Smooth muscle cell (in vitro differentiated cells): Measurements from ENCODE around the gene TBXA2R. TPM values are rescaled to one million over a fixed set of nuclear protein-coding genes. Genes with fewer than 3 reads are reported as not detected.

Source experiments
- DNase-seq: peaks from one replicate; lab custom pipeline; 2025; ENCODE audit not compliant: unreplicated experiment; lab: John Stamatoyannopoulos, UW
- H2AFZ ChIP-seq: fragments of 200-600 bp; sonication (generic); 2 replicates; pipeline ENCODE4 v1.6.0; 2016; ENCODE audit warnings: antibody characterized with exemption, low read depth, mild to moderate bottlenecking
- H3F3A ChIP-seq: fragments of 200-600 bp; sonication (generic); 2 replicates; pipeline ENCODE4 v1.6.0; 2017; ENCODE audit warnings: antibody characterized with exemption, low read depth
- H3K27ac ChIP-seq: fragments of 200-600 bp; sonication (generic); 2 replicates; pipeline ENCODE4 v1.5.1; 2016; ENCODE audit warnings: low read depth, mild to moderate bottlenecking
- H3K27me3 ChIP-seq: fragments of 200-600 bp; sonication (generic); 2 replicates; pipeline ENCODE4 v1.6.1; 2016; ENCODE audit warnings: low read depth, mild to moderate bottlenecking
- H3K36me3 ChIP-seq: fragments of 200-600 bp; sonication (generic); 2 replicates; pipeline ENCODE4 v1.5.1; 2016; ENCODE audit warnings: low read depth
- H3K4me1 ChIP-seq: fragments of 200-600 bp; sonication (generic); 2 replicates; pipeline ENCODE4 v1.5.1; 2016; ENCODE audit warnings: low read depth
- H3K4me2 ChIP-seq: fragments of 200-600 bp; sonication (generic); 2 replicates; pipeline ENCODE4 v1.6.0; 2016; ENCODE audit warnings: mild to moderate bottlenecking
- H3K4me3 ChIP-seq: fragments of 200-600 bp; sonication (generic); 2 replicates; pipeline ENCODE4 v1.5.1; 2016; ENCODE audit warnings: mild to moderate bottlenecking
- H3K79me2 ChIP-seq: fragments of 200-600 bp; sonication (generic); 2 replicates; pipeline ENCODE4 v1.6.0; 2016; ENCODE audit warnings: low read depth, mild to moderate bottlenecking
- H3K9ac ChIP-seq: fragments of 200-600 bp; sonication (generic); 2 replicates; pipeline ENCODE4 v1.6.0; 2016; ENCODE audit warnings: low read depth
- H3K9me3 ChIP-seq: fragments of 200-600 bp; sonication (generic); replicated peaks from 2 replicates; pipeline ENCODE4 v1.5.1; 2016; ENCODE audit warnings: low read depth
- H4K20me1 ChIP-seq: fragments of 200-600 bp; sonication (generic); 2 replicates; pipeline ENCODE4 v1.6.0; 2016; ENCODE audit warnings: low read depth
- WGBS: methylation state at CpG from one replicate; pipeline ENCODE4 v1.1.7; 2016; ENCODE audit warnings: low lambda C conversion rate; 5-methylcytosine and 5-hydroxymethylcytosine counted together
- polyA plus RNA-seq: library from polyadenylated mRNA; unstranded; fragments of >200 nt; fragmentation: Nextera tagmentation; extraction: Ambion mirVana; gene quantifications from 2 replicates; pipeline ENCODE4 v1.2.1, GENCODE V29; 2016
- total RNA-seq: library from RNA; depleted of rRNA; stranded (reverse); fragments of >200 nt; gene quantifications from 2 replicates; pipeline ENCODE4 v1.2.3, GENCODE V29; 2014
- TF ChIP-seq, protein P1 (sequence below): fragments of 200-600 bp; sonication (generic); IDR thresholded peaks from 2 replicates; pipeline ENCODE4 v1.5.1; 2017; ENCODE audit warnings: borderline replicate concordance, mild to moderate bottlenecking, antibody characterized with exemption; ENCODE audit not compliant: insufficient read depth, poor library complexity, severe bottlenecking

TBXA2R gene
- total and polyA plus RNA-seq, 2 experiments from 2014 or later: 1.7 to 9.3 TPM

GRCh38 chr19:3593156-3593555 is 13.5 kb downstream of the TBXA2R start:
- Histone ChIP-seq H3K79me2 (no peaks in the 10 kb centered on the region), H3K4me2 (no peak overlapping the region), H3K9ac (no peak overlapping the region), H2AFZ (no peak overlapping the region), H3K4me1 (no peaks in the 10 kb centered on the region), H3F3A (no peaks in the 10 kb centered on the region), H3K27me3 (no peaks in the 10 kb centered on the region), H3K27ac (no peak overlapping the region), H3K9me3 (no peaks in the 10 kb centered on the region), H3K4me3 (no peak overlapping the region), H4K20me1 (no peaks in the 10 kb centered on the region), H3K36me3 (no peaks in the 10 kb centered on the region)
- WGBS: 46% methylated on average over 11 of the region's 11 CpGs
- DNase-seq: no peak
- TF ChIP-seq, protein P1, sequence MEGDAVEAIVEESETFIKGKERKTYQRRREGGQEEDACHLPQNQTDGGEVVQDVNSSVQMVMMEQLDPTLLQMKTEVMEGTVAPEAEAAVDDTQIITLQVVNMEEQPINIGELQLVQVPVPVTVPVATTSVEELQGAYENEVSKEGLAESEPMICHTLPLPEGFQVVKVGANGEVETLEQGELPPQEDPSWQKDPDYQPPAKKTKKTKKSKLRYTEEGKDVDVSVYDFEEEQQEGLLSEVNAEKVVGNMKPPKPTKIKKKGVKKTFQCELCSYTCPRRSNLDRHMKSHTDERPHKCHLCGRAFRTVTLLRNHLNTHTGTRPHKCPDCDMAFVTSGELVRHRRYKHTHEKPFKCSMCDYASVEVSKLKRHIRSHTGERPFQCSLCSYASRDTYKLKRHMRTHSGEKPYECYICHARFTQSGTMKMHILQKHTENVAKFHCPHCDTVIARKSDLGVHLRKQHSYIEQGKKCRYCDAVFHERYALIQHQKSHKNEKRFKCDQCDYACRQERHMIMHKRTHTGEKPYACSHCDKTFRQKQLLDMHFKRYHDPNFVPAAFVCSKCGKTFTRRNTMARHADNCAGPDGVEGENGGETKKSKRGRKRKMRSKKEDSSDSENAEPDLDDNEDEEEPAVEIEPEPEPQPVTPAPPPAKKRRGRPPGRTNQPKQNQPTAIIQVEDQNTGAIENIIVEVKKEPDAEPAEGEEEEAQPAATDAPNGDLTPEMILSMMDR: no peak

- H3K4me1 ChIP-seq: no peaks in the 10 kb centered on the region
- no peaks in the 10 kb centered on the region for H3F3A ChIP-seq
- TF ChIP-seq, protein P1: no peak
- H3K79me2 ChIP-seq: no peaks in the 10 kb centered on the region
- no peaks in the 10 kb centered on the region for H3K36me3 ChIP-seq
- no peak overlapping the region for H2AFZ ChIP-seq
- H3K9me3 ChIP-seq: no peaks in the 10 kb centered on the region
- H3K27me3 ChIP-seq: no peaks in the 10 kb centered on the region
- no peak for DNase-seq
- no peak overlapping the region for H3K9ac ChIP-seq
- H3K4me3 ChIP-seq: no peak overlapping the region
- H4K20me1 ChIP-seq: no peaks in the 10 kb centered on the region
- 95% methylated on average over 9 of the region's 9 CpGs for WGBS
- no peak overlapping the region for H3K27ac ChIP-seq
- no peak overlapping the region for H3K4me2 ChIP-seq
Measured at GRCh38 chr19:3591876-3592613, 14.6 kb downstream of the TBXA2R start.

- no peak overlapping the region for H2AFZ ChIP-seq
- no peaks in the 10 kb centered on the region for H3K36me3 ChIP-seq
- H3K79me2 ChIP-seq: no peaks in the 10 kb centered on the region
- H3K4me2 ChIP-seq: no peak overlapping the region
- peaks cover 3% of the 10 kb centered on the region for H3K27me3 ChIP-seq
- H3K27ac ChIP-seq: no peak overlapping the region
- no peak overlapping the region for H3K9ac ChIP-seq
- 88% methylated on average over 8 of the region's 8 CpGs for WGBS
- H3K9me3 ChIP-seq: no peaks in the 10 kb centered on the region
- no peaks in the 10 kb centered on the region for H3K4me1 ChIP-seq
- no peak overlapping the region for H3K4me3 ChIP-seq
- no peaks in the 10 kb centered on the region for H4K20me1 ChIP-seq
- TF ChIP-seq, protein P1: no peak
- DNase-seq: no peak
- no peaks in the 10 kb centered on the region for H3F3A ChIP-seq
Measured at GRCh38 chr19:3590991-3591659, 15.6 kb downstream of the TBXA2R start.

GRCh38 chr19:3589949-3590348 is 16.7 kb downstream of the TBXA2R start:
- TF ChIP-seq, protein P1: no peak
- Histone ChIP-seq H3K4me2 (no peak overlapping the region), H3F3A (no peaks in the 10 kb centered on the region), H3K36me3 (no peaks in the 10 kb centered on the region), H3K9ac (no peak overlapping the region), H3K4me1 (peaks cover 4% of the 10 kb centered on the region), H4K20me1 (no peaks in the 10 kb centered on the region), H3K4me3 (no peak overlapping the region), H3K79me2 (no peaks in the 10 kb centered on the region), H3K27ac (no peak overlapping the region), H3K9me3 (no peaks in the 10 kb centered on the region), H3K27me3 (peaks cover 13% of the 10 kb centered on the region), H2AFZ (no peak overlapping the region)
- WGBS: 95% methylated on average over 11 of the region's 22 CpGs
- DNase-seq: no peak
